CD4-positive, alpha-beta T cell treated with Interleukin-15 for 4 hours (primary cell): ENCODE data around the gene AHSP.
"Not testable (repeated sequence)": the region's sequence is repeated elsewhere in the genome, so short reads cannot be mapped to it uniquely, and the experiment has no call there.

Source experiments
- DNase-seq: peaks from one replicate; pipeline ENCODE4 v3.0.0-alpha.2; 2020; ENCODE audit warnings: low spot score

Gene AHSP, protein sequence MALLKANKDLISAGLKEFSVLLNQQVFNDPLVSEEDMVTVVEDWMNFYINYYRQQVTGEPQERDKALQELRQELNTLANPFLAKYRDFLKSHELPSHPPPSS

DNA sequence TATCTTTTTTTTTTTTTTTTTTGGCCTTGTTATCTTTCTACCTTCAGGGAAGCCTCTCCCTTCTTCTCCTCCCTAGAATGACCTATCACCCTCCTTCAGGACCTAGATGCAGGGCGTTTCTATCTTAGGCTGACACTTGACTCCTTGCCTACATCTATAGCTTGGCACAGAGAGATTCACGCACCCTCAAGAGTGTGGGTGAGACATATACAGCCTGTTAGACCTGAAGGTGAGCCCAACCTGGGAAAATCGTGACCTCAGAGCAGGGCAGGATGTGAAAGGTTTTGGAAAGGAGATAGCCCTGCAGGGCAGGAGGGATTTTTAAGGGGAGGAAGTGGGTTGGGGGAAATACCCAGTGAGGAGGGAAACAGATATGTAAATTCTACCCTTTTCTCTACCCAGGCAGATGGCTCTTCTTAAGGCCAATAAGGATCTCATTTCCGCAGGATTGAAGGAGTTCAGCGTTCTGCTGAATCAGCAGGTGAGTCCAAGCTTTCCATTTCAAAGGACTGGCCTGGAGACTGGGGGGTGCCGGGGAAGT lies at the start of gene AHSP:
TSS of gene AHSP (plus strand) at position 167 of the 541 bp plus-strand sequence. CDS start at position 407, 240 bp downstream.
- DNase-seq = no peak

DNA sequence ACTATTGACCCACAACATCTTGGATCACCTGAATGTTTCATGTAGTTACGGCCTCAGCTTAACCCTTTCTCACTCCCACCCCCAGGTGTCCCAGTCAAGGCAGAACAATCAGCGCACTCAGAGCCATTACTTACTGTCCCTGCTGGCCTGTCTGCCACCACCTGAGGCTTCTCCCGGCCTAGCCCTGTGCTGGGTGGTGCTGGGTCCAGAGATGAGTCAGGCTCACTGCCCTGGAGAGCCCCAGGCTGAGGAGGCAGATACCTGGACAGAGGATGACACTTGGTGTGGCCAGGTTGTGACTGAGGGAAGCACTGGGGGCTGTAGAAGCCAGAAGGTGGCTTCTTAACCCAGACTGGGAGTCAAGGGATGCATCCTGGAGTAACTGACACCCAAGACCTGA lies 48.7 kb upstream of the AHSP start:
- no peak for DNase-seq

DNA sequence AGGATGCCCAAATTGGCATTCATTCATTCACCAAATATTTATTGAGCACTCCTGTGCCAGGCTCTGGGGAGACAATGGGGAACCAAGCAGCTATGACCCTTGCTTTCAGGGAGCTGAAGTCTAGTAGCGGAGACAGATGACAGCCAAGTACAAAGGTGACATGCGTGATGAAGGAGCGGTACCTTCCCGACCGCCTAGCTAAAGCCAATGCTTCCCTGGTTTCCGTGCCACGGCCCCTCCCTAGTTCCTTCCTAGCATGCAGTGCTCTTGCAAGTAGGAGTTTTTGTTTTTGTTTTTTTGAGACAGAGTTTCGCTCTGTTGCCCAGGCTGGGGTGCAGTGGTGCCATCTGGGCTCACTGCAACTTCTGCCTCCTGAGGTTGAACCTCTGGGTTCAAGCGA lies 47.9 kb upstream of the AHSP start:
- no peak for DNase-seq

DNA sequence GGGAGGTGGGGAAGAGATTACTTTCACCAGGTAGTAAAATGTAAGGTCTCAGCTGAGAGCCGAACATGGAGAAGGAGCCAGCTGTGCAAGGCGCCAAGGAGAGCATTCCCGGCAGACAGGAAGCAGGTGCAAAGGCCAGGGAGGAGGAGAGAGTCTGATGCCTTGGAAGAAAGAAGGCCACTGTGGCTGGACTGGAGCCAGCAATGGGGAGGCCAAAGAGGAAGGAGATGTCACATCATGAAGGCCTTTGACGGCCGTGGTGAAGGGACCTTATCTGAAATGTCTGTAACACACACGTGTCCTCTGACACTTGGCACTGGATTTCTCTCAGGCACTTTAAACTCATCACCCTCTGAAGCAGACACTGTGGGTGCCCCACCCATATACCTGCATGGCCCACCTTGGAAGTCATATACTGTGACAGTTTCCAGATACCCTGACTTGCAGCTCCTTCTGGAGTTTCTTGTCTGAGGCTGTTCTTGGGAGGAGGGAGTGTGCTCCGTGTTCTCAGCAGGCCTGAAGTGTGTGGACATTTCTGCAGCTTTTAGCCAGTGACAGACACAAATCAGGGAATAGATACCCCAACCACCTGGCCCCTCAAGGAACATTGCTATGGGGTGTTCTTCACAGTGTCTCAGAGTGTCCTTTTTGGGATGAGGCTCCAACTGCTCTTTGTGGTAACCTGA lies 46.7 kb upstream of the AHSP start:
- no peak for DNase-seq

DNA sequence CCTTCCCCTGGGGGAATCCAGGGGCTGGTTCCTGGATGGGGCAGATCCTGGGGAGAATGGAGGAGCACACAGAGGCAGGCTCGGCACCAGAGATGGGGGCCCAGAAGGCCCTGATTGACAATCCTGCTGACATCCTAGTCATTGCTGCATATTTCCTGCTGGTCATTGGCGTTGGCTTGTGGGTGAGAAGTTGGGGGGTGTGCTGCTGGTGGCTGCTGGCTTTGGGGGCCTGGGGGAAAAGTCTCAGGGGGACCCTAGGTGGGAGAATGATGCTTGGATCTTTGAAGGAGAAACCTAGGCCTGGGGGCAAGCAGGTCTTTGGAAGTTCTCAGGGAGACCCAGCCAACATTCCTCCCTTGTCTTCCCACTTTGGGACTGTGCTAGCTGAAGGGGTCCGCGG lies 44.6 kb upstream of the AHSP start, which contains the start of gene SLC5A2:
TSS of gene SLC5A2 (plus strand) at position 43 of the 400 bp plus-strand sequence. CDS start at position 57, 14 bp downstream.
- DNase-seq = no peak

DNA sequence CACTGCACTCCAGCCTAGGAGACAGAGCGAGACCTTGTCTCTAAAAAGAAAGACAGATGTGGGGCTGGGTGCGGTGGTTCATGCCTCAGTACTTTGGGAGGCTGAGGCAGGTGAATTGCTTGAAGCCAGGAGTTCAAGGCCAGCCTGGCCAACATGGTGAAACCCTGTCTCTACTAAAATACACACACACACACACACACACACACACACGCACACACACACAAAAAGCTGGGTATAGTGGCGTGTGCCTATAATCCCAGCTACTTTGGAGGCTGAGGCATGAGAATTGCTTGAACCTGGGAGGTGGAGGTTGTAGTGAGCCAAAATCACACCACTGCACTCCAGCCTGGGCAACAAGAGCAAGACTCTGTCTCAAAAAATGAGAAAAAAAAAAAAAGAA lies 43.7 kb upstream of the AHSP start:
- not testable (repeated sequence) for DNase-seq

DNA sequence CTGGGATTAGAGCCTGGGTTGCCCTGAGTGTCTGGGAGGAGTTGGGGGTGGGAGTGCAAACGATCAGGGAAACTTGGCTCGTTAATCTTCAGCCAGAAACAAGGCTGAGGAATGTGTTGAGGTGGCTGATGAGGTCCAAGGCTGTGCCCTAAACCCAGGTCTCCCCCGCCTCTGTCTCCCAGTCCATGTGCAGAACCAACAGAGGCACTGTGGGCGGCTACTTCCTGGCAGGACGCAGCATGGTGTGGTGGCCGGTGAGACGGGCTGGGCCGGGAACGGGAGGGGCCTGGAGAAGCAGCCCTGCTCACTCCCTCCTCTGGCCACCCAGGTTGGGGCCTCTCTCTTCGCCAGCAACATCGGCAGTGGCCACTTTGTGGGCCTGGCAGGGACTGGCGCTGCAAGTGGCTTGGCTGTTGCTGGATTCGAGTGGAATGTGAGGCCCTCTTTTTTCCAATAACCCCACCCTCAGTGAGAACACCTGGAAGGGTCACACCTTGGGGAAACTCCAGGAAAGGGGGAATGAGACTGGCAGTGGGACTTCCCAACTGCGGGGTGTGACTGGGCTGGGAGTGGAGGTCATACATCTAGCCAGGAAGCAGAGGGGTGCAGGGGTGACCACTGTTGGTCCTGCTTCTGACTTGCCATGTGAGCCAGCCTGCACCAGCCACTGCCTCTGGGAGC lies 43.1 kb upstream of the AHSP start:
- DNase-seq = no peak

DNA sequence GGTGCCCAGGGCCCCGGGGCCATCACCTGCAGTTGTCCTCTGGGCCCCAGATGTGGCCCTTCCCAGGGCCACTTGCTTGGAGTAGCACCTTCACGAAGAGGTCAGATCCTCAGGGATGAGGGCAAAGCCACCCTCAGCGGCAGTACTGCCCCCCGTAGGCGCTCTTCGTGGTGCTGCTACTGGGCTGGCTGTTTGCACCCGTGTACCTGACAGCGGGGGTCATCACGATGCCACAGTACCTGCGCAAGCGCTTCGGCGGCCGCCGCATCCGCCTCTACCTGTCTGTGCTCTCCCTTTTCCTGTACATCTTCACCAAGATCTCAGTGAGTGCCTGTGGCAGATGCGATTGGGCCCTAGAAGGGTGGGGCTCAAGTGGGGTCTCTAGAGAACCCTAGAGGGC lies 42.1 kb upstream of the AHSP start:
- DNase-seq = no peak

DNA sequence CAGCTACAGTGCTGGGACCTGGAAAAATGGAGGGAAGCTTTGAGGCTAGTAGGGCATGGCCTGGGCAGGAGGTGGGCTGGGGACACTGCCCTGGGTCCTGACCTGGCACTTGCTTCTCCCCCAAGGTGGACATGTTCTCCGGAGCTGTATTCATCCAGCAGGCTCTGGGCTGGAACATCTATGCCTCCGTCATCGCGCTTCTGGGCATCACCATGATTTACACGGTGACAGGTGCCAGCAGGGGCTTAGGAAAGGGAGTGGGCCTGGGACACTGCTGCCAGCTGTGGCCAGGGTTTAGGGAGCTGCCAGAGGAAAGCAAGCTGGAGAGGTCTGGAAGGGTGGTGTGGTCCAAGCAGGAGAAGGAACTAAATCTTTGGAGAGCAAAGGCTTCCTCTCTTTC lies 41.7 kb upstream of the AHSP start:
- no peak for DNase-seq

DNA sequence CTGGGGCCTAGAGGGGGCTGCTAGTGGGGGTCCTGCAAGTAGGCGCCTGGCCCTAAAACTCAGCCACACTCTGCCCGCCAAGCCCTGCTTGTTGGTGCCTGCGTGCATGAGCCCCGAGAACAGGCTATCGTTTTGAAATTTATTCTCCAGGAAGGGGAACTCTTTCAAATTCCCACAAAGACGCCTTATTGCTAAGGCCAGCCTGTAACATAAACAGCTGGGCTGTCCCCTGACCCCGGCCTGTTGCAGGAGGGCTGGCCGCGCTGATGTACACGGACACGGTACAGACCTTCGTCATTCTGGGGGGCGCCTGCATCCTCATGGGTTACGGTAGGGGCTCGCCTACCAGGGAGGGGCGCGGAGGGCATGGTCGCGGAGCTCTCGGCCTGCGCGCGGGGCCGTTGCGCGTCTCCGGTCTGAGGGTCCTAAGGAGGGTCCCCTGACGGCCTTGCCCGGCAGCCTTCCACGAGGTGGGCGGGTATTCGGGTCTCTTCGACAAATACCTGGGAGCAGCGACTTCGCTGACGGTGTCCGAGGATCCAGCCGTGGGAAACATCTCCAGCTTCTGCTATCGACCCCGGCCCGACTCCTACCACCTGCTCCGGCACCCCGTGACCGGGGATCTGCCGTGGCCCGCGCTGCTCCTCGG lies 40.5 kb upstream of the AHSP start:
- DNase-seq = no peak

DNA sequence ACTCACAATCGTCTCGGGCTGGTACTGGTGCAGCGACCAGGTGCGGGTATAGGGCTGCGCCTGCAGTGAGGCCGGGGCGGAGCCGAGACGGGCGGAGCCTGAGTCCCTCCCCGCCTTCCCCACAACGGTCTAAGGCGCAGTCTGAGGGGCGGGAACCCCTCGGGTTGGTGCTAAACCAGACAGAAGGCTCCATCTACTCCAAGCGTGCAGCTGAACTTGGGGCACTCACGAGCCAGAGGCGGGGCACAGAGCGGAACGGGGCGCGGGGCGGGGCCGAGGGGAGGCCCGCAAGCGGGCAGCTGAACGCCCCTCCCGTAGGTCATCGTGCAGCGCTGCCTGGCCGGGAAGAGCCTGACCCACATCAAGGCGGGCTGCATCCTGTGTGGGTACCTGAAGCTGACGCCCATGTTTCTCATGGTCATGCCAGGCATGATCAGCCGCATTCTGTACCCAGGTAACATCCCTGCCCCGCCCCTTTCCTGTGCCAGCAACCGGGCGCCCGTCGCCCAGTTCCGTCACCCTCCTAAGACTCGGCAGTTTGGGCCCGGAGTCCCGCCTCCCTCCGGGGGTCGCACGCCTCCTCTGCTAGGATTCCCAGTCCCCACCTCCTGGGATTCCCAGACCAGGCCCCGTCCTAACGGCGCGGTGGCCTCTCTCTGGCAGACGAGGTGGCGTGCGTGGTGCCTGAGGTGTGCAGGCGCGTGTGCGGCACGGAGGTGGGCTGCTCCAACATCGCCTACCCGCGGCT lies 39.8 kb upstream of the AHSP start:
- DNase-seq = peak; percentile 78

DNA sequence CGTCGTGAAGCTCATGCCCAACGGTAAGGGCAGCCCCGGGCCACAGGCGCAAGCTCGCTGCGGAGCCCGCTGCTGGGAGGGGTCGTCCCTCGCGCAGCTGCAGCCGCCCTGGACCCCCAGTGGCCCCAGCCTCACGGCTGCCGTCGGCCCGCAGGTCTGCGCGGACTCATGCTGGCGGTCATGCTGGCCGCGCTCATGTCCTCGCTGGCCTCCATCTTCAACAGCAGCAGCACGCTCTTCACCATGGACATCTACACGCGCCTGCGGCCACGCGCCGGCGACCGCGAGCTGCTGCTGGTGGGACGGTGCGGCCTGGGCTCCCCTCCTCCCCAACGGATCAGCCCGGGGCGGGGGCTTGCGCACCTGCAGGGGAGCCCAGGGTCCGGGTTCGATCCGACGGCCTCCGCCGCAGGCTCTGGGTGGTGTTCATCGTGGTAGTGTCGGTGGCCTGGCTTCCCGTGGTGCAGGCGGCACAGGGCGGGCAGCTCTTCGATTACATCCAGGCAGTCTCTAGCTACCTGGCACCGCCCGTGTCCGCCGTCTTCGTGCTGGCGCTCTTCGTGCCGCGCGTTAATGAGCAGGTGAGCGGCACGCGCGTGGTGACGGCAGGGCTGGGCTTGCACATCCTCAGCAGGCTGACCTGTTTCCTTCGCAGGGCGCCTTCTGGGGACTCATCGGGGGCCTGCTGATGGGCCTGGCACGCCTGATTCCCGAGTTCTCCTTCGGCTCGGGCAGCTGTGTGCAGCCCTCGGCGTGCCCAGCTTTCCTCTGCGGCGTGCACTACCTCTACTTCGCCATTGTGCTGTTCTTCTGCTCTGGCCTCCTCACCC lies 39.0 kb upstream of the AHSP start:
- DNase-seq = no peak

DNA sequence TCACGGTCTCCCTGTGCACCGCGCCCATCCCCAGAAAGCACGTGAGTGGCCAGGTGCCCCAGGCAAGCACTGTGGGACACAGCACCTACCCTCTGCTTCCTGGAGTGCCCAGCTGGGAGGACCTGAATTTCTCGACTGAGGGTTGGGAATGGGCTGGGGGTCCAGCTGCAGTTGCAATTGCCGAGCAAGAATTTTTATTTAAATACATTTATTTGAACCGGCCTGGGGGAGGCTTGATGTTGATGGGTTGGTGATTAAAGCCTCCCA lies 38.5 kb upstream of the AHSP start:
- no peak for DNase-seq

DNA sequence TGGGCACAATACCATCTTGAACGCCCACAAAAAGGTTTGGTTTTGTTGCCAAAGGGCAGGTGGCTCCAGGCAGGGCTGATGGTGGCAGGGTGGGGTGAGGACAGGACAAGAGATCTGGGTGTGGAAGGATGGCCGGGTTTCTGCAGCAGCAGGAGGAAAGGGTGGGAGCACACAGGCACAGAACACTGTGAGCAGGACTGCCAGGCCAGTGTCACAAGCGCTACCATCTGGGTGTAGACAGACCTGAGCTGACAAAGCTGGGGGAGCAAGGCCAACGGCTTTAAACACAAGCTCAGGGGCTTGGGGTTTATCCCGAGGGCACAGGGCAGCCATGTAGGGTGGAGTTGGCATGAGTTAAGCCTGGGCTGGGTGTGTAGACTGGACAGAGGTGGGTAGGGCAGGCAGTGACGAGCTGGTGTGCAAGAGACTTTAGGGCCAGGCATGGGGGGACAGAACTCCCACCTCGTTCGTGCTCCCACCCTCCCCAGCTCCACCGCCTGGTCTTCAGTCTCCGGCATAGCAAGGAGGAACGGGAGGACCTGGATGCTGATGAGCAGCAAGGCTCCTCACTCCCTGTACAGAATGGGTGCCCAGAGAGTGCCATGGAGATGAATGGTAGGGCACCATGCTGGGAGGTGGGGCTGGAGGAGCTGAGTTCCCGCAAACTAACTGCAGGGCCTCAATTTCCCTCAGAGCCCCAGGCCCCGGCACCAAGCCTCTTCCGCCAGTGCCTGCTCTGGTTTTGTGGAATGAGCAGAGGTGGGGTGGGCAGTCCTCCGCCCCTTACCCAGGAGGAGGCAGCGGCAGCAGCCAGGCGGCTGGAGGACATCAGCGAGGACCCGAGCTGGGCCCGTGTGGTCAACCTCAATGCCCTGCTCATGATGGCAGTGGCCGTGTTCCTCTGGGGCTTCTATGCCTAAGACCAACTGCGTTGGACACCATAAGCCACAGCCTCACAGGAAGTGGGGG lies 37.8 kb upstream of the AHSP start:
- no peak for DNase-seq

DNA sequence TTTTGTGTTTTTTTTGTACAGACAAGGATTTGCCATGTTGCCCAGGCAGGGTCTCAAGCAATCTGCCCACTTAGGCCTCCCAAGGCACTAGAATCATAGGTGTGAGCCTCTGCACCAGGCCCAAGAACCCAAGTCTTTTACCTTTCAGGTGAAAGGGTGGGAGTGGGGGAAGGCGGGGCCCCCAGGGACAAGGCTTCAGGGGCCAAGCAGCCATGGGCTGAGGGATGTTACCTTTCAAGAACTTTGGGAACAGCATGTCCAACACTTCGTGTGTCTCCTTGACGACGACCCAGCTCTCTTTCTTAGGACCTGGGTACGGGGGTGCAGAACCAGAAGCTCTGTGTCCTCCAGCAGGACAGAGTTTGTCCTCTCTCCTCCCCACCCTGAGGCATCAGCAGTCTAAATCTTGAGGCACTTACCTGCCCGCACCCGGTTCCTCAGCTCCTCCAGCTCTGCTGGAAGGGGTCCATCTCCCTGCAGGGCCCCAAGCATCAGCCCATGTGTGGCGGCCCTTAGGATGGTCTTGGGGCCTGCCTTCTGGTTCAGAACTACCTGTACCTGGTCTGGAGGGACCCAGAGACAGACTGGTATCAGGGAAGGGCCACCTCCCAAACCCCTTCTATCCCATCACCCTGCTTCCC lies 35.8 kb upstream of the AHSP start:
- DNase-seq = no peak

DNA sequence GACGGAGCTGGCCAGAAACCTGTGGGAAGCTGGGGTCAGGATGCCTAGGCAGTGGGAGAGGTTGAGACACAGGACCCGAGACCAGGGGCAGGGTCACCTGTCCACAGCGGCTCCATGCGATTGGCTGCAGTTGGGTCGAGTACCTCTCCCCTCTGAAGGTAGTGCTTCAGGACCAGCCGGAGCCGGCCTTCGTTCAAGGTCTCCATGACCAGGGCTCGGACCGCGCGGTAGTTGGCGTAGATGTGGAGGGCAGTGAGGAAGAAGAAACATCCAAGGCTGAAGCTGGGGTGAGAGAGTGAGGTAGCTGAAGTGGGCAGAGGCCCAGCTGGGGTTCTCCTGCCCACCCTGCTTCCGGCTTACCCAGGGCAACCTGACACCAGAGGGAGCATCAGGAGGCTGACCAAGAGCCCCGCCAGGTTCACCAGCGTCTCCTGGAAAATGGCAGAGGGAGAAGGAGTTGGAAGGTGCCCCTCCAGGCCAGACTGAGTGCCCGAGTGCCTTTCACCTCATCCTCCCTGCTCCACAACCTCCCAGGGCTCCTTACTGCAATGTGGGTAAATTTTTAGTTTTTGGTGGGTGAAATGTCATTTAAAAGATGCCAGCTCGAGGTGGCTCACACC lies 34.1 kb upstream of the AHSP start:
- no peak for DNase-seq

DNA sequence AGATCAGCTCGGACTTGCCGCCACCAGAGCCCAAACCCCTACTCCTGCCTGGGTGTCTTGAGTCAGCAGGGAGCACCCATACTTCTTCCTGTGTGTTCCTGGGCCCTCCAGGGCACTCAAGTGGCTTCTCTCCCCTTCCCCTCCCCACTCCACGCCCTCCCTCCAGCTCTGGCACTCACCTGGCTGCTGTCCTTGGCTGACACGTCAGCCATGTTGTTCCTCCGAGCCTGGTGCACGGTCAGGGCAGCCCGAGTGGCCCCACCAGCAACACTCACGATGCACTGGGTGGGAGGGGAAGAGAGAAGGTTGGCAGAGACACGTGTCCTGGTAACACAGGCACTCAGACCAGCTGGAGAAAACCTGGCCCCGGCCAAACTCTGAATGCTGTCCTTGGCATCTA lies 31.0 kb upstream of the AHSP start:
- no peak for DNase-seq

DNA sequence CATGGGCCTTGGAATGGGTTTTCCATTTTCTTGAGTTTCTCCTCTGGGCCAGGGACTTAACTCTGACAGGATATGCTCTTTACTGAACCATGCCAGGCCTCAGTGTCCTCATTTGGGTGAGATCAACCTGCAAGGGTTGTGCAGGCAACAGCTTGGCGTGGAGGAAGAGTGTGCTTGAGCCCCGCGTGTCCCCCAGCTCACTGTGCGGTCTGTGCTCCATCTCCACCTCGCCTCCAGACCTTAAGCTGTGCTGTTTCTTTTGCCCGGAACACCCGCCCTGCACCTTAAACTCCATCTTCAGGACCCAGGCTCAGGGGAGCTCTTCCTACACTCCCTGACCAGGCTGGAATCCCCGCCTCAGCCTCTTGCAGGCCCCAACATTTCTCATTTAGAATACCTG lies 29.2 kb upstream of the AHSP start:
- DNase-seq = no peak

DNA sequence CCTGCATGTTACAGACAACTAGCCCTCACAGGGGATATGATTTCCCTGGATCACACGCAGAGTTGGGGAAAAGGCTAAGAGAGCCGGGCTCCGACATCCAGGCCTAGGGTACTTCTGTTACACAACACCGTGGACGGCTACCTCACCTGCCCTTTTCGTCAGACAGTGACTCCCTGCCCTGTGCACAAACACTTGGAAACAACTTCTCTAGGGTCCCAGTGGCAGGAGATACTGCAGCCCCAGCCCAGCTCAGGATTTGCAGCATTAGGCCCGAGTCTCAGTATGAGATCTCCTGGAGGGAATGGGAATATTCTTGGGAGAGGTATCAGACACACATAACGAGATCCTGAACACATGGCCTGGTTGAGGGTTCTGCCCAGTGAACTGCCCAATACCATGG lies 27.8 kb upstream of the AHSP start:
- no peak for DNase-seq
